ENCODE measurements around the gene HSDL1.

DNA sequence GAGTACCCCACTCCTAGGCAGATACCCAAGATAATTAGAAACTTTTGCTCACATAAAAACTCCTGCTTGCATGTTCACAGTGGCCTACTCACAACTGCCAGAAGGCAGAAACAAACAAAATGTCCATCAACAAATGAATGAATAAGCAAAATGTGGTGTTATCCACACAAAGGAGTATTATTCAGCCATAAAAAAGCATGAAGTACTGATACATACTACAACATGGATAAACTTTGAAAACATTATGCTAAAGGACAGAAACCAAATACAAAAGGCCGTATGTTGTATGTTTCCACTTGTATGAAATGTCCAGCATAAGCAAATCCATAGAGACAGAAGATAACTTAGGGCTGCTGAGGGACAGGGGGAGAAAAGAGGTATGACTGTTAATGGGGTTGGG lies 1.9 kb downstream of the HSDL1 start:
- TF ChIP-seq, protein P1, sequence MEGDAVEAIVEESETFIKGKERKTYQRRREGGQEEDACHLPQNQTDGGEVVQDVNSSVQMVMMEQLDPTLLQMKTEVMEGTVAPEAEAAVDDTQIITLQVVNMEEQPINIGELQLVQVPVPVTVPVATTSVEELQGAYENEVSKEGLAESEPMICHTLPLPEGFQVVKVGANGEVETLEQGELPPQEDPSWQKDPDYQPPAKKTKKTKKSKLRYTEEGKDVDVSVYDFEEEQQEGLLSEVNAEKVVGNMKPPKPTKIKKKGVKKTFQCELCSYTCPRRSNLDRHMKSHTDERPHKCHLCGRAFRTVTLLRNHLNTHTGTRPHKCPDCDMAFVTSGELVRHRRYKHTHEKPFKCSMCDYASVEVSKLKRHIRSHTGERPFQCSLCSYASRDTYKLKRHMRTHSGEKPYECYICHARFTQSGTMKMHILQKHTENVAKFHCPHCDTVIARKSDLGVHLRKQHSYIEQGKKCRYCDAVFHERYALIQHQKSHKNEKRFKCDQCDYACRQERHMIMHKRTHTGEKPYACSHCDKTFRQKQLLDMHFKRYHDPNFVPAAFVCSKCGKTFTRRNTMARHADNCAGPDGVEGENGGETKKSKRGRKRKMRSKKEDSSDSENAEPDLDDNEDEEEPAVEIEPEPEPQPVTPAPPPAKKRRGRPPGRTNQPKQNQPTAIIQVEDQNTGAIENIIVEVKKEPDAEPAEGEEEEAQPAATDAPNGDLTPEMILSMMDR (IDR thresholded peaks at IDR 0.05), result no peak
- TF ChIP-seq EZH2 (IDR thresholded peaks at IDR 0.05), result no peak
- TF ChIP-seq EZH2phosphoT487 (IDR thresholded peaks at IDR 0.05), result no peak
